ENCODE results near the gene ZNF385A. TPM values are rescaled to one million over a fixed set of nuclear protein-coding genes. Genes with fewer than 3 reads are reported as not detected.
A peak's percentile ranks its signal among the peaks of the same experiment; 100 is the strongest.

ZNF385A gene
- polyA plus RNA-seq, 5 donors, result 8.8 to 16.8 (median 10.3) TPM

- DNase-seq, result no peak
Measured at GRCh38 chr12:54416687-54417603, 32.4 kb upstream of the ZNF385A start.

GRCh38 chr12:54415221-54415929 is 30.8 kb upstream of the ZNF385A start:
- DNase-seq, result no peak

GRCh38 chr12:54413284-54414190 is 29.0 kb upstream of the ZNF385A start:
- DNase-seq, result no peak

- no peak for DNase-seq
Measured at GRCh38 chr12:54412786-54413185, 28.3 kb upstream of the ZNF385A start.

- DNase-seq, result no peak
Measured at GRCh38 chr12:54412348-54412747, 27.8 kb upstream of the ZNF385A start.

- DNase-seq, result no peak
Measured at GRCh38 chr12:54411391-54412241, 27.1 kb upstream of the ZNF385A start.

- no peak for DNase-seq
Measured at GRCh38 chr12:54409267-54409666, 24.7 kb upstream of the ZNF385A start.

- no peak for DNase-seq
Measured at GRCh38 chr12:54407183-54407905, 22.8 kb upstream of the ZNF385A start.

GRCh38 chr12:54405573-54405972 is 21.0 kb upstream of the ZNF385A start:
- no peak for DNase-seq

- DNase-seq, result no peak
Measured at GRCh38 chr12:54405106-54405505, 20.6 kb upstream of the ZNF385A start.

GRCh38 chr12:54404061-54405004 is 19.8 kb upstream of the ZNF385A start:
- DNase-seq, result no peak

- DNase-seq, result no peak
Measured at GRCh38 chr12:54401119-54401518, 16.6 kb upstream of the ZNF385A start.

GRCh38 chr12:54398995-54399793 is 14.7 kb upstream of the ZNF385A start:
- DNase-seq, result peak in 1 of 2 donors; percentile 82

- no peak for DNase-seq
Measured at GRCh38 chr12:54398218-54398617, 13.7 kb upstream of the ZNF385A start.

- no peak for DNase-seq
Measured at GRCh38 chr12:54397157-54397556, 12.6 kb upstream of the ZNF385A start.

GRCh38 chr12:54395545-54395944 is 11.0 kb upstream of the ZNF385A start:
- no peak for DNase-seq

- DNase-seq, result no peak
Measured at GRCh38 chr12:54394986-54395385, 10.5 kb upstream of the ZNF385A start.

- DNase-seq, result no peak
Measured at GRCh38 chr12:54394281-54394719, 9.8 kb upstream of the ZNF385A start.
